GM19238 (cell line): Measurements from ENCODE around the gene MCUR1.
"Not testable (repeated sequence)": the region's sequence is repeated elsewhere in the genome, so short reads cannot be mapped to it uniquely, and the experiment has no call there.

ENCODE experiments used
- DNase-seq: peaks from one replicate; pipeline ENCODE4 v3.0.0; 2011; ENCODE audit warnings: low spot score; ENCODE audit not compliant: insufficient read length

MCUR1 gene

GRCh38 chr6:13780162-13780561 lies 34.2 kb downstream of the MCUR1 start:
- DNase-seq, result not testable (repeated sequence)

GRCh38 chr6:13778028-13778427 lies 36.3 kb downstream of the MCUR1 start:
- DNase-seq, result no peak

GRCh38 chr6:13776602-13777001 lies 37.8 kb downstream of the MCUR1 start:
- DNase-seq, result no peak

- DNase-seq, result not testable (repeated sequence)
Observed at GRCh38 chr6:13775466-13775865, 38.9 kb downstream of the MCUR1 start.

- not testable (repeated sequence) for DNase-seq
Observed at GRCh38 chr6:13772358-13773030, 41.9 kb downstream of the MCUR1 start.

- no peak for DNase-seq
Observed at GRCh38 chr6:13769655-13770053, 44.7 kb downstream of the MCUR1 start.

- no peak for DNase-seq
Observed at GRCh38 chr6:13769034-13769654, 45.2 kb downstream of the MCUR1 start.

GRCh38 chr6:13767121-13767808 lies 47.1 kb downstream of the MCUR1 start:
- no peak for DNase-seq

- no peak for DNase-seq
Observed at GRCh38 chr6:13766201-13766634, 48.1 kb downstream of the MCUR1 start.

GRCh38 chr6:13765570-13765969 lies 48.8 kb downstream of the MCUR1 start:
- DNase-seq, result no peak

- DNase-seq, result no peak
Observed at GRCh38 chr6:13764996-13765395, 49.4 kb downstream of the MCUR1 start.

- peak; percentile 31 for DNase-seq
Observed at GRCh38 chr6:13763740-13764381, 50.5 kb downstream of the MCUR1 start.

- no peak for DNase-seq
Observed at GRCh38 chr6:13762611-13763441, 51.5 kb downstream of the MCUR1 start.

GRCh38 chr6:13761361-13762036 lies 52.9 kb downstream of the MCUR1 start:
- DNase-seq, result no peak

- DNase-seq, result no peak
Observed at GRCh38 chr6:13760307-13761304, 53.8 kb downstream of the MCUR1 start.

GRCh38 chr6:13759025-13759424 lies 55.3 kb downstream of the MCUR1 start:
- no peak for DNase-seq

GRCh38 chr6:13754644-13755043 lies 59.7 kb downstream of the MCUR1 start:
- DNase-seq, result no peak

GRCh38 chr6:13743736-13744127 lies 70.6 kb downstream of the MCUR1 start:
- DNase-seq, result no peak

GRCh38 chr6:13742961-13743735 lies 71.2 kb downstream of the MCUR1 start:
- DNase-seq, result no peak
